ENCODE results near the gene GBP6. TPM values are rescaled to one million over a fixed set of nuclear protein-coding genes. Genes with fewer than 3 reads are reported as not detected.
"Not testable (repeated sequence)": the region's sequence is repeated elsewhere in the genome, so short reads cannot be mapped to it uniquely, and the experiment has no call there.

GBP6 gene
- total and polyA plus RNA-seq, 2 donors (not counting 1 experiment from before 2014, with no cell fraction given) = 0.12 TPM; not detected in 1

DNA sequence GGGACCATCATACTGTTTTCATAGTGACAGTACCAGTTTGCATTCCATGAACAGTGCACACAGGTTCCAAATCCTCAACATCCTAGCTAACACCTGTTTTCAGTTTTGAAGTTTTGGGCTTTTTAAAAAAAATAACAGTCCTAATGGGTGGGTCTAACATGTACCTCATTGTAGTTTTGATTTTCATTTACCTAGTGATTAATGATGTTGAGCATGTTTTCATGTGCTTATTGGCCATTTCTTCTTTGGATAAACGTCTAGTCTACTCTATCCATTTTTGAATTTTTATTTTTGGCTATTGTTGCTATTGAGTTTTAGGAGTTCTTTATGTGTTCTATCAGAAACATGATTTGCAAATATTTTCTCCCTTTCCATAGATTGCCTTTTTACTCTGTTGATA lies 3.4 kb downstream of the GBP6 start:
- no peak for DNase-seq
- intact Hi-C loops (cut with micrococcal nuclease) = no loop called here
- ChIA-PET POLR2A (no interaction called here), CTCF (interaction anchor here (1.5 to 2.1 kb wide), 2 partner anchors 9 to 11 kb away, joined by 7 to 8 read pairs; no protein-coding TSS in a partner anchor)
- H3K9ac ChIP-seq (ENCODE audit: low read length) = no peak overlapping the region
- no peak overlapping the region for H3K4me3 ChIP-seq (ENCODE audit: control extremely low read depth in 1 of 5, extremely low read depth in 1 of 5, insufficient read depth in 1 of 5, low read depth in 2 of 5, low read length in 4 of 5)
- no peaks in the 10 kb centered on the region for H3K9me3 ChIP-seq (ENCODE audit: control extremely low read depth in 1 of 3, control insufficient read depth in 2 of 3, insufficient read depth in 1 of 3, low read length in 2 of 3)
- Mint-ChIP-seq H3K4me1 (no peaks in the 10 kb centered on the region), H3K4me3 (no peak overlapping the region), H3K27me3 (peaks cover 9% of the 10 kb centered on the region), H3K9me3 (ENCODE audit: insufficient read depth) (peaks cover under 1% of the 10 kb centered on the region), H3K27ac (no peak overlapping the region)
- no CpG with 5 or more reads among the region's 1 CpG for WGBS (ENCODE audit: insufficient coverage)
- H2AFZ ChIP-seq (ENCODE audit: insufficient read depth, low read depth, low read length, poor library complexity, severe bottlenecking) = no peak overlapping the region
- H3K4me2 ChIP-seq (replicated peaks; ENCODE audit: low read depth, low read length, poor library complexity, severe bottlenecking) = no peak overlapping the region
- no peaks in the 10 kb centered on the region for H4K20me1 ChIP-seq (ENCODE audit: control insufficient read depth, insufficient read depth, low read length, poor library complexity, severe bottlenecking)
- no peak overlapping the region for H3K27ac ChIP-seq (ENCODE audit: low read length in 2 of 2)
- H3K36me3 ChIP-seq (replicated peaks in 1 of 2; ENCODE audit: control extremely low read depth in 1 of 2, control insufficient read depth in 1 of 2, extremely low read depth in 1 of 2, insufficient read depth in 2 of 2, low read length in 1 of 2) = no peaks in the 10 kb centered on the region
- no peak for TF ChIP-seq EZH2 (IDR thresholded peaks at IDR 0.05; ENCODE audit: borderline replicate concordance, insufficient read depth, low read depth, low read length, poor library complexity, severe bottlenecking)
- TF ChIP-seq, protein P1, sequence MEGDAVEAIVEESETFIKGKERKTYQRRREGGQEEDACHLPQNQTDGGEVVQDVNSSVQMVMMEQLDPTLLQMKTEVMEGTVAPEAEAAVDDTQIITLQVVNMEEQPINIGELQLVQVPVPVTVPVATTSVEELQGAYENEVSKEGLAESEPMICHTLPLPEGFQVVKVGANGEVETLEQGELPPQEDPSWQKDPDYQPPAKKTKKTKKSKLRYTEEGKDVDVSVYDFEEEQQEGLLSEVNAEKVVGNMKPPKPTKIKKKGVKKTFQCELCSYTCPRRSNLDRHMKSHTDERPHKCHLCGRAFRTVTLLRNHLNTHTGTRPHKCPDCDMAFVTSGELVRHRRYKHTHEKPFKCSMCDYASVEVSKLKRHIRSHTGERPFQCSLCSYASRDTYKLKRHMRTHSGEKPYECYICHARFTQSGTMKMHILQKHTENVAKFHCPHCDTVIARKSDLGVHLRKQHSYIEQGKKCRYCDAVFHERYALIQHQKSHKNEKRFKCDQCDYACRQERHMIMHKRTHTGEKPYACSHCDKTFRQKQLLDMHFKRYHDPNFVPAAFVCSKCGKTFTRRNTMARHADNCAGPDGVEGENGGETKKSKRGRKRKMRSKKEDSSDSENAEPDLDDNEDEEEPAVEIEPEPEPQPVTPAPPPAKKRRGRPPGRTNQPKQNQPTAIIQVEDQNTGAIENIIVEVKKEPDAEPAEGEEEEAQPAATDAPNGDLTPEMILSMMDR (IDR thresholded peaks at IDR 0.05) = no peak
- H3K79me2 ChIP-seq (ENCODE audit: control insufficient read depth, insufficient read depth, low read length) = no peaks in the 10 kb centered on the region
- H3K27me3 ChIP-seq (replicated peaks in 1 of 4; ENCODE audit: control extremely low read depth in 1 of 4, control insufficient read depth in 3 of 4, insufficient read depth in 4 of 4, low read length in 3 of 4) = no peaks in the 10 kb centered on the region
- H3K4me1 ChIP-seq (ENCODE audit: control insufficient read depth in 2 of 2, insufficient read depth in 2 of 2, low read length in 2 of 2) = no peaks in the 10 kb centered on the region
- ATAC-seq (ENCODE audit: low read depth) = no peak

DNA sequence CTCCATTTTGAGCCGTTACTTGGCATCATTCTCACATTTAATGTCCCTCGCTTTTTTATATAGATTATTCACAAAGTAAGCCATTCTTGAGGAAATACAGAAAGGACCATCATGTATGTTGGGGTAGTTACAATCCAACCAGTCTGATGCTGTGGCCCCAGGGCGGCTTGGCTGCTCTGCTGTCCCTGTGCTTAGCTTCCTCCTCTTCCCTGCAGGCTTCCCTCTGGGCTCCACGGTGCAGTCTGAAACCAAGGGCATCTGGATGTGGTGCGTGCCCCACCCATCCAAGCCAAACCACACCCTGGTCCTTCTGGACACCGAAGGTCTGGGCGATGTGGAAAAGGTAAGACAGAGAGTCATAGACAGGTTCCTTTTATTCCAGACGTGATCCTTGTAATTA lies 5.5 kb downstream of the GBP6 start:
- no peaks in the 10 kb centered on the region for H3K4me1 Mint-ChIP-seq
- ATAC-seq (ENCODE audit: low read depth) (no peak), DNase-seq (no peak)
- H3K4me1 ChIP-seq (ENCODE audit: control insufficient read depth in 2 of 2, insufficient read depth in 2 of 2, low read length in 2 of 2) = no peaks in the 10 kb centered on the region
- POLR2A ChIA-PET = no interaction called here
- H3K4me3 ChIP-seq (ENCODE audit: control extremely low read depth in 1 of 5, extremely low read depth in 1 of 5, insufficient read depth in 1 of 5, low read depth in 2 of 5, low read length in 4 of 5) = no peak overlapping the region
- no peak overlapping the region for H3K9ac ChIP-seq (ENCODE audit: low read length)
- intact Hi-C loops (cut with micrococcal nuclease) = no loop called here
- CTCF ChIA-PET = no interaction called here
- H3K4me3 Mint-ChIP-seq = no peak overlapping the region
- no peak overlapping the region for H2AFZ ChIP-seq (ENCODE audit: insufficient read depth, low read depth, low read length, poor library complexity, severe bottlenecking)
- H3K27me3 Mint-ChIP-seq = peaks cover 9% of the 10 kb centered on the region
- no peaks in the 10 kb centered on the region for H3K36me3 ChIP-seq (replicated peaks in 1 of 2; ENCODE audit: control extremely low read depth in 1 of 2, control insufficient read depth in 1 of 2, extremely low read depth in 1 of 2, insufficient read depth in 2 of 2, low read length in 1 of 2)
- no peaks in the 10 kb centered on the region for H3K27me3 ChIP-seq (replicated peaks in 1 of 4; ENCODE audit: control extremely low read depth in 1 of 4, control insufficient read depth in 3 of 4, insufficient read depth in 4 of 4, low read length in 3 of 4)
- no peaks in the 10 kb centered on the region for H3K79me2 ChIP-seq (ENCODE audit: control insufficient read depth, insufficient read depth, low read length)
- peaks cover 2% of the 10 kb centered on the region for H3K9me3 Mint-ChIP-seq (ENCODE audit: insufficient read depth)
- 100% methylated on average over 2 of the region's 8 CpGs for WGBS (ENCODE audit: insufficient coverage)
- H3K9me3 ChIP-seq (ENCODE audit: control extremely low read depth in 1 of 3, control insufficient read depth in 2 of 3, insufficient read depth in 1 of 3, low read length in 2 of 3) = no peaks in the 10 kb centered on the region
- H4K20me1 ChIP-seq (ENCODE audit: control insufficient read depth, insufficient read depth, low read length, poor library complexity, severe bottlenecking) = no peaks in the 10 kb centered on the region
- no peak overlapping the region for H3K27ac Mint-ChIP-seq
- TF ChIP-seq, protein P1 (IDR thresholded peaks at IDR 0.05) = no peak
- TF ChIP-seq EZH2 (IDR thresholded peaks at IDR 0.05; ENCODE audit: borderline replicate concordance, insufficient read depth, low read depth, low read length, poor library complexity, severe bottlenecking) = no peak
- no peak overlapping the region for H3K4me2 ChIP-seq (replicated peaks; ENCODE audit: low read depth, low read length, poor library complexity, severe bottlenecking)
- no peak overlapping the region for H3K27ac ChIP-seq (ENCODE audit: low read length in 2 of 2)

DNA sequence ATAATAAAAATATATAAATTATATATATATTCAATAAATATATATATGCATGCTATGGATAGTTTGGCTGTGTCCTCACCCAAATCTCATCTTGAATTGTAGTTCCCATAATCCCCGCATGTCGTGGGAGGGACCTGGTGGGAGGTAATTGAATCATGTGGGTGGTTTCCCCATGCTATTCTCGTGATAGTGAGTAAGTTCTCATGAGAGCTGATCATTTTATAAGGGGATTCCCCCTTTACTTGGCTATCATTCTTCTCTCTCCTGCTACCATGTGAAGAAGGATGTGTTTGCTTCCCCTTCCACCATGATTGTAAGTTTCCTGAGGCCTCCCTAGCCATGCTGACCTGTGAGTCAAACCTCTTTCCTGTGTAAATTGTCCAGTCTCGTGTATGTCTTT lies 10.0 kb downstream of the GBP6 start:
- ATAC-seq (ENCODE audit: low read depth); POLR2A ChIA-PET; H3K9me3 ChIP-seq (ENCODE audit: control extremely low read depth in 1 of 3, control insufficient read depth in 2 of 3, insufficient read depth in 1 of 3, low read length in 2 of 3); DNase-seq; H3K9me3 Mint-ChIP-seq (ENCODE audit: insufficient read depth); H3K27ac Mint-ChIP-seq; H3K4me2 ChIP-seq (replicated peaks; ENCODE audit: low read depth, low read length, poor library complexity, severe bottlenecking); intact Hi-C loops (cut with micrococcal nuclease); H3K9ac ChIP-seq (ENCODE audit: low read length); H3K27me3 ChIP-seq (replicated peaks in 1 of 4; ENCODE audit: control extremely low read depth in 1 of 4, control insufficient read depth in 3 of 4, insufficient read depth in 4 of 4, low read length in 3 of 4); H3K27ac ChIP-seq (ENCODE audit: low read length in 2 of 2); H3K36me3 ChIP-seq (replicated peaks in 1 of 2; ENCODE audit: control extremely low read depth in 1 of 2, control insufficient read depth in 1 of 2, extremely low read depth in 1 of 2, insufficient read depth in 2 of 2, low read length in 1 of 2); H3K79me2 ChIP-seq (ENCODE audit: control insufficient read depth, insufficient read depth, low read length); H3K4me1 Mint-ChIP-seq; H3K4me3 Mint-ChIP-seq; CTCF ChIA-PET; H2AFZ ChIP-seq (ENCODE audit: insufficient read depth, low read depth, low read length, poor library complexity, severe bottlenecking); H4K20me1 ChIP-seq (ENCODE audit: control insufficient read depth, insufficient read depth, low read length, poor library complexity, severe bottlenecking); H3K4me3 ChIP-seq (ENCODE audit: control extremely low read depth in 1 of 5, extremely low read depth in 1 of 5, insufficient read depth in 1 of 5, low read depth in 2 of 5, low read length in 4 of 5); H3K4me1 ChIP-seq (ENCODE audit: control insufficient read depth in 2 of 2, insufficient read depth in 2 of 2, low read length in 2 of 2): not testable (repeated sequence)
- WGBS (ENCODE audit: insufficient coverage) = no CpG with 5 or more reads among the region's 4 CpGs
- H3K27me3 Mint-ChIP-seq = peaks cover 15% of the 10 kb centered on the region

Measured in B cell (primary cell).